Naive thymus-derived CD4-positive, alpha-beta T cell (primary cell): ENCODE measurements around the gene IL1RAPL2. TPM values are rescaled to one million over a fixed set of nuclear protein-coding genes. Genes with fewer than 3 reads are reported as not detected.

Experiments used
- ATAC-seq: fragments of 150-1000 bp; cut with Tn5 transposase; 2 replicates; pipeline ENCODE4 v1.10.0; 2021; ENCODE audit warnings: mild to moderate bottlenecking, moderate library complexity
- CTCF ChIA-PET: fragments of 350-600 bp; sonication (Branson Sonifier 250); formaldehyde crosslinking; loops from one replicate; lab custom pipeline; 2021; ENCODE audit warnings: antibody characterized with exemption; lab: Charles Lee
- POLR2A ChIA-PET: fragments of 350-600 bp; sonication (Branson Sonifier 250); formaldehyde crosslinking; loops from one replicate; lab custom pipeline; 2021; ENCODE audit warnings: antibody characterized with exemption, inconsistent platforms; lab: Charles Lee
- DNase-seq, 9 donors: peaks; one replicate each; pipeline versions ENCODE4 v3.0.0 to v3.0.0-alpha.2; 2020 to 2022; ENCODE audit warnings: mixed read lengths in 1 of 9
- H3K27ac ChIP-seq: one replicate; pipeline ENCODE4 v1.7.0; 2013; ENCODE audit warnings: mild to moderate bottlenecking, low read depth, low read length, moderate library complexity
- H3K27me3 ChIP-seq, 2 donors: one replicate each; pipeline ENCODE4 v1.7.0; 2013; ENCODE audit warnings: low read length in 2 of 2, mild to moderate bottlenecking in 2 of 2, moderate library complexity in 2 of 2; ENCODE audit not compliant: control insufficient read depth in 2 of 2, insufficient read depth in 2 of 2
- H3K36me3 ChIP-seq, 3 experiments: 1 replicate in 2 of 3; 2 replicates in 1 of 3; pipeline ENCODE4 v1.7.0; 2013; ENCODE audit warnings: low read length in 3 of 3, mild to moderate bottlenecking in 3 of 3, moderate library complexity in 1 of 3; ENCODE audit not compliant: insufficient read depth in 3 of 3, control insufficient read depth in 2 of 3
- H3K4me1 ChIP-seq, 2 donors: one replicate each; pipeline ENCODE4 v1.7.0; 2013; ENCODE audit warnings: low read length in 2 of 2, mild to moderate bottlenecking in 2 of 2, moderate library complexity in 1 of 2; ENCODE audit not compliant: control insufficient read depth in 2 of 2, insufficient read depth in 2 of 2
- H3K4me3 ChIP-seq: 2 replicates; pipeline ENCODE4 v1.7.0; 2013; ENCODE audit warnings: mild to moderate bottlenecking, low read length
- H3K9me3 ChIP-seq, 3 experiments: 1 replicate in 2 of 3; 2 replicates in 1 of 3; pipeline ENCODE4 v1.7.0; 2013; ENCODE audit warnings: low read length in 3 of 3; ENCODE audit not compliant: control insufficient read depth in 2 of 3
- H3K27ac Mint-ChIP-seq, 9 donors: one replicate each; pipeline ENCODE4 v1.8.0; 2020 to 2022; ENCODE audit warnings: mixed read lengths in 9 of 9, mild to moderate bottlenecking in 8 of 9, moderate library complexity in 5 of 9, inconsistent platforms in 2 of 9
- H3K27me3 Mint-ChIP-seq, 5 donors: one replicate each; pipeline ENCODE4 v1.8.0; 2021 to 2022; ENCODE audit warnings: mixed read lengths in 5 of 5, mild to moderate bottlenecking in 1 of 5
- H3K36me3 Mint-ChIP-seq, 5 donors: one replicate each; pipeline ENCODE4 v1.8.0; 2020 to 2022; ENCODE audit warnings: mixed read lengths in 5 of 5, mild to moderate bottlenecking in 3 of 5, inconsistent platforms in 1 of 5
- H3K4me1 Mint-ChIP-seq, 7 donors: one replicate each; pipeline ENCODE4 v1.8.0; 2020 to 2022; ENCODE audit warnings: mixed read lengths in 7 of 7, mild to moderate bottlenecking in 3 of 7, inconsistent platforms in 1 of 7
- H3K4me3 Mint-ChIP-seq, 10 donors: one replicate each; pipeline ENCODE4 v1.8.0; 2020 to 2022; ENCODE audit warnings: mild to moderate bottlenecking in 10 of 10, mixed read lengths in 10 of 10, moderate library complexity in 6 of 10, inconsistent platforms in 2 of 10
- H3K9me3 Mint-ChIP-seq, 11 donors: one replicate each; pipeline ENCODE4 v1.8.0; 2020 to 2022; ENCODE audit warnings: mixed read lengths in 11 of 11, mild to moderate bottlenecking in 4 of 11, inconsistent platforms in 1 of 11, moderate library complexity in 1 of 11
- intact Hi-C, 2 donors: fragments of 100-400 bp; cut with micrococcal nuclease; formaldehyde crosslinking; loops; one replicate each; pipeline ENCODE4 v1.15.1; 2023
- polyA plus RNA-seq, 2 donors: library from polyadenylated mRNA; unstranded; fragments of 300-500 nt; fragmentation: Illumina TruSeq; gene quantifications; one replicate each; pipeline ENCODE4 v1.2.3, GENCODE V29; 2021
- total RNA-seq, 6 experiments: library from RNA in 5 of 6; stranded (reverse) in 5 of 6; gene quantifications; 1 replicate in 5 of 6; 2 replicates in 1 of 6; pipeline ENCODE4 v1.2.3 and lab custom pipeline; 2021 to 2026

IL1RAPL2 gene
- total and polyA plus RNA-seq, 7 experiments from 2014 or later = not detected

DNA sequence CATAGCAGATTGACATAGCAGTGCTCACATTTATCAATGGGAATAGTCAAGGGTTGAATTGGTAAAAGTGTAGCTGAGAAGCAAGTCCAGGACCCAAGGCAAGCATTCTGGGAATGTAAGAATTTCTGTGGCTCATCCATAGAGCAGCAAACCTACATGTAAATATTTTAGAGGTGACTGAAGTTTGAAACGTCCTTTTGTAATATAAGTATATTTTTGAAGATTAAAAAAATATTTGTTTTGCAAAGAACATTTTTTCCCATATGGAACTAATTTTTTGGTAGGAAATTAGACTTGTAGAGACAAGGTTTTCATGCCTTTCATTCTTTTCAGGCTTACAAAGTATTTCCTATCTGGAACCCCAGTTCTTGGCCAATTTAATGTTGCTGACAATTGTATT, 550.5 kb downstream of the IL1RAPL2 start:
- Mint-ChIP-seq H3K4me1 (peaks cover 0 to 1% (median 0%) of the 10 kb centered on the region in 7 donors), H3K36me3 (no peaks in the 10 kb centered on the region), H3K27ac (no peak overlapping the region), H3K27me3 (no peaks in the 10 kb centered on the region), H3K9me3 (peaks cover 0 to 3% (median 0%) of the 10 kb centered on the region in 11 donors), H3K4me3 (no peak overlapping the region)
- H3K4me3 ChIP-seq = no peak overlapping the region
- ChIA-PET POLR2A (no interaction called here), CTCF (no interaction called here)
- H3K27me3 ChIP-seq = no peaks in the 10 kb centered on the region
- no peak overlapping the region for H3K27ac ChIP-seq
- H3K9me3 ChIP-seq = no peaks in the 10 kb centered on the region
- H3K4me1 ChIP-seq = no peaks in the 10 kb centered on the region
- intact Hi-C loops = no loop called here
- no peak for DNase-seq
- H3K36me3 ChIP-seq = no peaks in the 10 kb centered on the region
- no peak for ATAC-seq

DNA sequence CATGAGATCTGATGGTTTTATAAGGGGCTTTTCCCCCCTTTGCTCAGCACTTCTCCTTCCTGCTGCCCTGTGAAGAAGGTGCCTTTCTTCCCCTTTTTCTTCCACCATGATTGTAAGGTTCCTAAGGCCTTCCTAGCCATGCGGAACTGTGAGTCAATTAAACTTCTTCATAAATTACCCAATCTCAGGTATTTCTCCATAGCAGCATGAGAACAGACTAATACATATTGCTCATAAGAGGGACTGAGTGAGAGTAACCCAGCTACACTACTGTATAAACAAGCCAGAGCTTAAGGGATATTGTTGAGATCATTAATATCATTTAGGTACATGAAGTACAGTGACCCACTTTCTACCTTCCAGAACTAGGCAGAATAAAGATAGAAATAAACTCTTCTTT, 551.6 kb downstream of the IL1RAPL2 start:
- Histone ChIP-seq H3K27ac (no peak overlapping the region), H3K4me1 (no peaks in the 10 kb centered on the region), H3K9me3 (no peaks in the 10 kb centered on the region), H3K27me3 (no peaks in the 10 kb centered on the region), H3K36me3 (no peaks in the 10 kb centered on the region), H3K4me3 (no peak overlapping the region)
- no peak for ATAC-seq
- peaks cover 0 to 1% (median 0%) of the 10 kb centered on the region in 7 donors for H3K4me1 Mint-ChIP-seq
- POLR2A ChIA-PET = no interaction called here
- no peaks in the 10 kb centered on the region for H3K36me3 Mint-ChIP-seq
- no peaks in the 10 kb centered on the region for H3K27me3 Mint-ChIP-seq
- intact Hi-C loops = no loop called here
- no peak overlapping the region for H3K4me3 Mint-ChIP-seq
- DNase-seq = no peak
- H3K9me3 Mint-ChIP-seq = peaks cover 0 to 3% (median 0%) of the 10 kb centered on the region in 11 donors
- no peak overlapping the region for H3K27ac Mint-ChIP-seq
- CTCF ChIA-PET = no interaction called here

DNA sequence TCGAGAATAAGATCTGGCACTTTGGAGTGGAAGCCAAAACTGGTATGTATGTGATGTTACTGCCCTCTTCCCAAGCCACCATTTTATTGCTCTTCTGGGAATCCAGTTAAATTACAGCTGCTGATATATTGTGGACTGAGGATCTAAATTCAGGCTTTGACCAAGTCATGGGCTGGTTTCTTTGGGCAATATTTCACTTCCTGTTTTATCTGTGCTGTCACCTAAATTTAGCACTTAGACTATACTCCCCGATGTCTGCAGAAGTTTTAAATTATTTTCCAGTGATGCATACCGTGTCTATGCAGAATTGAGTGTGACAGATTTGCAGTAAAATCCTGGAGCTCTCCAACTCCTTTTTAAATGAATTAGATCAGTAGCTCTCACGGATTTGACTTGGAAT, 554.5 kb downstream of the IL1RAPL2 start:
- CTCF ChIA-PET = no interaction called here
- Histone ChIP-seq H3K27ac (no peak overlapping the region), H3K4me3 (no peak overlapping the region), H3K4me1 (no peaks in the 10 kb centered on the region), H3K27me3 (no peaks in the 10 kb centered on the region), H3K9me3 (no peaks in the 10 kb centered on the region), H3K36me3 (no peaks in the 10 kb centered on the region)
- DNase-seq (no peak), ATAC-seq (no peak)
- no peaks in the 10 kb centered on the region for H3K27me3 Mint-ChIP-seq
- H3K4me1 Mint-ChIP-seq = peaks cover 0 to 1% (median 0%) of the 10 kb centered on the region in 7 donors
- no peak overlapping the region for H3K4me3 Mint-ChIP-seq
- intact Hi-C loops = no loop called here
- H3K9me3 Mint-ChIP-seq = peaks cover 0 to 3% (median 0%) of the 10 kb centered on the region in 11 donors
- H3K36me3 Mint-ChIP-seq = no peaks in the 10 kb centered on the region
- POLR2A ChIA-PET = no interaction called here
- H3K27ac Mint-ChIP-seq = no peak overlapping the region

DNA sequence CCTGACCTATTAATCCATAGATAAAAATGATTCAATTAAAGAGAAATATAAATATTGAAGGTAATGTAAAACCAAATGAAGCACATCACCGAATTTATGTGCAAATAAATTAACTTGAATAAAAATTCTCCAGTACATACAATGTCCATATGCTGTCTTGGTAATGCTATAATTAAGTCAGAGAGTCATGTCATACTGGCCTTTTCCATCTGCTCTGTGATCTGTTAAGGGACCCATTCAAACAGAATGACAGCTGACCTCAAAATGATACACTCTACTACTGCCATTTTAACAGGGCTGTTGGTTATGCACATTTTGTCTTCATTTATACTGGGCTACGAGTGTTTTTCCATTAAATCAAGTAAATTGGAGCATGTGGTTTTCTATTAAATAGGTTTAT, 555.2 kb downstream of the IL1RAPL2 start:
- Histone ChIP-seq H3K27me3 (no peaks in the 10 kb centered on the region), H3K9me3 (no peaks in the 10 kb centered on the region), H3K36me3 (no peaks in the 10 kb centered on the region), H3K4me3 (no peak overlapping the region), H3K27ac (no peak overlapping the region), H3K4me1 (no peaks in the 10 kb centered on the region)
- ATAC-seq (no peak), DNase-seq (no peak)
- intact Hi-C loops = no loop called here
- Mint-ChIP-seq H3K4me1 (peaks cover 0 to 1% (median 0%) of the 10 kb centered on the region in 7 donors), H3K36me3 (no peaks in the 10 kb centered on the region), H3K9me3 (peaks cover 0 to 3% (median 0%) of the 10 kb centered on the region in 11 donors), H3K27ac (no peak overlapping the region), H3K27me3 (no peaks in the 10 kb centered on the region), H3K4me3 (no peak overlapping the region)
- ChIA-PET CTCF (no interaction called here), POLR2A (no interaction called here)

DNA sequence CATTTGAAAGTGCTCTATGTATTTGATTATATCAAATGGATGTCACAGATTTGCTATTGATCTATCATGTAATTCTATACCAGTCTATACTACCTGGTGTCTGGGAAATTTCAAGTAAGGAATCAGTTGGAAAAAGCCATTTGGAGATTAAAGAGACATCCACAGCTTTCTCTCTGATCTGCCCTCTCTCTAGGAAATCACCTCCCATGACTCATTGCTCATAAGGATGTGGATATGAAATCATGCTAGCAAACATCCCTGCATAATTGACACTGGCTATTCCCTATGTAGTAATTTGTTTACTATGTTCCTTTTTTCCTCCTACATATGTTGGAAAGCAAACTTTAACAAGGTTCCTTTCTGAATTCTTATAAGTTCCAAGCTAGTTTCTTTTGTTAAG, 560.2 kb downstream of the IL1RAPL2 start:
- H3K36me3 ChIP-seq = no peaks in the 10 kb centered on the region
- no peaks in the 10 kb centered on the region for H3K27me3 ChIP-seq
- Mint-ChIP-seq H3K4me3 (no peak overlapping the region), H3K9me3 (peaks cover 0 to 4% (median 0%) of the 10 kb centered on the region in 11 donors), H3K4me1 (no peaks in the 10 kb centered on the region), H3K27me3 (no peaks in the 10 kb centered on the region), H3K36me3 (no peaks in the 10 kb centered on the region), H3K27ac (no peak overlapping the region)
- ChIA-PET CTCF (no interaction called here), POLR2A (no interaction called here)
- DNase-seq = no peak
- no peak for ATAC-seq
- intact Hi-C loops = no loop called here
- H3K4me3 ChIP-seq = no peak overlapping the region
- no peaks in the 10 kb centered on the region for H3K9me3 ChIP-seq
- no peak overlapping the region for H3K27ac ChIP-seq
- H3K4me1 ChIP-seq = no peaks in the 10 kb centered on the region

DNA sequence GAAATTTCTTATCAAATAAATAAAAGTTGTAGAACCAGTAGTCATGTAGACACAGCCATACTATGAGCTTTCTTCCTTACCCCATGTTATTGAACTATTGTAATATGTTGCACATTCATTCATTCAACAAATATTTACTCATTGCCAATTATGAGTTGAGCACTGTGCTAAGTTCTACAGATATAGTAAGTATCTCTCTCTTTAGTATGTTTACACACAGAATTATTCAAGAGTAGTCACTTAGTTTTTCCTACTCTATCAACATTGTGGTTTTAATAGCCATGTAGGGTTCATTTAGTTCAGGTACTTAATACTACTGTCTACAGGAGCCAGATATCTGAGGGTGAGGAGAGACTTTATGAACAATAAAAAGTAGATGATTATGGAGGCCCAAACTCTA, 568.3 kb downstream of the IL1RAPL2 start:
- POLR2A ChIA-PET = no interaction called here
- Histone ChIP-seq H3K4me3 (no peak overlapping the region), H3K36me3 (no peaks in the 10 kb centered on the region), H3K27ac (no peak overlapping the region), H3K9me3 (no peaks in the 10 kb centered on the region), H3K4me1 (no peaks in the 10 kb centered on the region), H3K27me3 (no peaks in the 10 kb centered on the region)
- H3K9me3 Mint-ChIP-seq = peaks cover 0 to 4% (median 0%) of the 10 kb centered on the region in 11 donors
- no peaks in the 10 kb centered on the region for H3K27me3 Mint-ChIP-seq
- ATAC-seq = no peak
- H3K4me1 Mint-ChIP-seq = no peaks in the 10 kb centered on the region
- DNase-seq = no peak
- CTCF ChIA-PET = no interaction called here
- no peaks in the 10 kb centered on the region for H3K36me3 Mint-ChIP-seq
- H3K27ac Mint-ChIP-seq = no peak overlapping the region
- no peak overlapping the region for H3K4me3 Mint-ChIP-seq
- intact Hi-C loops = no loop called here

DNA sequence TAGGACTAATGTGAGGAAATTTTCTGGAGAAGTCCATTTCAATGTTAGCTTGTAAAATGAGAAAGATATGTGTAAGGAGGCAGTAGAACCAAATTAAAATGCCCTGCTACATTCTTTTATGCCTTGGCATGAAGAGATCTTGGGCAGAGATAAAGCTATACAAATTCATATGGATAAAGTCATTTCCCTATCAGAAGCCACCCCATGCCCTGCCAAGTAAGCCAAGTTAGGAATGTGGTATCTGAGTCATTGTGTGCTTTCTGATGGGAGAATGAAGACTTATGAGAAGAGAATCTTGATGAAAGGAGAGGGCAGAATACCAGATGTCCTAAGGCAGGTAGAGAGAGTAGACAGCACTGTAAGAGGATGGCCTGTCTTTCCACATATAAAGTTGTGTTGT, 570.8 kb downstream of the IL1RAPL2 start:
- Histone ChIP-seq H3K36me3 (no peaks in the 10 kb centered on the region), H3K9me3 (no peaks in the 10 kb centered on the region), H3K4me3 (no peak overlapping the region), H3K27me3 (no peaks in the 10 kb centered on the region), H3K27ac (no peak overlapping the region), H3K4me1 (no peaks in the 10 kb centered on the region)
- H3K27ac Mint-ChIP-seq = no peak overlapping the region
- no peaks in the 10 kb centered on the region for H3K36me3 Mint-ChIP-seq
- no peaks in the 10 kb centered on the region for H3K4me1 Mint-ChIP-seq
- no peaks in the 10 kb centered on the region for H3K27me3 Mint-ChIP-seq
- no peak for ATAC-seq
- DNase-seq = no peak
- H3K4me3 Mint-ChIP-seq = no peak overlapping the region
- H3K9me3 Mint-ChIP-seq = no peaks in the 10 kb centered on the region
- POLR2A ChIA-PET = no interaction called here
- CTCF ChIA-PET = no interaction called here
- intact Hi-C loops = no loop called here
